ENCODE data around the gene STAB2. TPM values are rescaled to one million over a fixed set of nuclear protein-coding genes. Genes with fewer than 3 reads are reported as not detected.

The STAB2 gene
- total RNA-seq, 2 donors from 2014 or later, result not detected

GRCh38 chr12:103813426-103813825 is 226.4 kb downstream of the STAB2 start:
- no peak overlapping the region for H3K4me3 Mint-ChIP-seq
- peaks cover 70% of the 10 kb centered on the region for H3K36me3 ChIP-seq (ENCODE audit: control insufficient read depth, insufficient read depth, low read length)
- H3K27ac ChIP-seq (ENCODE audit: low read depth, low read length), result no peak overlapping the region
- H3K4me1 ChIP-seq (ENCODE audit: control insufficient read depth, insufficient read depth, low read length), result no peaks in the 10 kb centered on the region
- H3K9ac ChIP-seq (ENCODE audit: extremely low read depth, low read length, poor library complexity, severe bottlenecking), result no peak overlapping the region
- TF ChIP-seq CTCF (conservative IDR thresholded peaks at IDR 0.05), result no peak
- H3K27me3 Mint-ChIP-seq (ENCODE audit: insufficient read depth), result no peaks in the 10 kb centered on the region
- H3K27ac Mint-ChIP-seq, result no peak overlapping the region
- no peak for DNase-seq
- peaks cover 10% of the 10 kb centered on the region for H3K4me1 Mint-ChIP-seq
- H3K4me3 ChIP-seq (ENCODE audit: low read length), result no peak overlapping the region
- 90 to 97% methylated on average over 2 of the region's 3 CpGs for WGBS, 2 experiments (ENCODE audit: insufficient coverage in 1 of 2, insufficient read length in 1 of 2)
- peaks cover 10% of the 10 kb centered on the region for H3K9me3 ChIP-seq (ENCODE audit: control insufficient read depth, low read length)
- peaks cover 50% of the 10 kb centered on the region for H3K36me3 Mint-ChIP-seq (ENCODE audit: low read depth)
- H3K27me3 ChIP-seq (ENCODE audit: control insufficient read depth, insufficient read depth, low read length, poor library complexity, severe bottlenecking), result no peaks in the 10 kb centered on the region
- H3K9me3 Mint-ChIP-seq, result peaks cover 5% of the 10 kb centered on the region

GRCh38 chr12:103813949-103814348 is 226.9 kb downstream of the STAB2 start:
- Histone ChIP-seq H3K4me3 (ENCODE audit: low read length) (no peak overlapping the region), H3K9me3 (ENCODE audit: control insufficient read depth, low read length) (peaks cover 10% of the 10 kb centered on the region), H3K27ac (ENCODE audit: low read depth, low read length) (no peak overlapping the region), H3K36me3 (ENCODE audit: control insufficient read depth, insufficient read depth, low read length) (peaks cover 65% of the 10 kb centered on the region), H3K9ac (ENCODE audit: extremely low read depth, low read length, poor library complexity, severe bottlenecking) (no peak overlapping the region), H3K27me3 (ENCODE audit: control insufficient read depth, insufficient read depth, low read length, poor library complexity, severe bottlenecking) (no peaks in the 10 kb centered on the region), H3K4me1 (ENCODE audit: control insufficient read depth, insufficient read depth, low read length) (no peaks in the 10 kb centered on the region)
- no peaks in the 10 kb centered on the region for H3K27me3 Mint-ChIP-seq (ENCODE audit: insufficient read depth)
- peaks cover 10% of the 10 kb centered on the region for H3K4me1 Mint-ChIP-seq
- no peak overlapping the region for H3K27ac Mint-ChIP-seq
- DNase-seq, result no peak
- no peak for TF ChIP-seq CTCF (conservative IDR thresholded peaks at IDR 0.05)
- WGBS, 2 experiments (ENCODE audit: insufficient coverage in 1 of 2, insufficient read length in 1 of 2), result 95% methylated on average over 4 of the region's 4 CpGs; no CpG with 5 or more reads in 1 of the 2 experiments
- H3K9me3 Mint-ChIP-seq, result peaks cover 5% of the 10 kb centered on the region
- no peak overlapping the region for H3K4me3 Mint-ChIP-seq
- H3K36me3 Mint-ChIP-seq (ENCODE audit: low read depth), result peaks cover 48% of the 10 kb centered on the region

- peaks cover 43% of the 10 kb centered on the region for H3K36me3 Mint-ChIP-seq (ENCODE audit: low read depth)
- H3K9me3 Mint-ChIP-seq, result peaks cover 4% of the 10 kb centered on the region
- no peak overlapping the region for H3K4me3 ChIP-seq (ENCODE audit: low read length)
- H3K9ac ChIP-seq (ENCODE audit: extremely low read depth, low read length, poor library complexity, severe bottlenecking), result no peak overlapping the region
- TF ChIP-seq CTCF (conservative IDR thresholded peaks at IDR 0.05), result no peak
- no peak overlapping the region for H3K4me3 Mint-ChIP-seq
- H3K4me1 Mint-ChIP-seq, result peaks cover 5% of the 10 kb centered on the region
- no peaks in the 10 kb centered on the region for H3K27me3 ChIP-seq (ENCODE audit: control insufficient read depth, insufficient read depth, low read length, poor library complexity, severe bottlenecking)
- DNase-seq, result no peak
- peaks cover 61% of the 10 kb centered on the region for H3K36me3 ChIP-seq (ENCODE audit: control insufficient read depth, insufficient read depth, low read length)
- WGBS, 2 experiments (ENCODE audit: insufficient coverage in 1 of 2, insufficient read length in 1 of 2), result 95 to 100% methylated on average over 1 to 3 of the region's 3 CpGs
- H3K9me3 ChIP-seq (ENCODE audit: control insufficient read depth, low read length), result peaks cover 10% of the 10 kb centered on the region
- no peaks in the 10 kb centered on the region for H3K27me3 Mint-ChIP-seq (ENCODE audit: insufficient read depth)
- no peaks in the 10 kb centered on the region for H3K4me1 ChIP-seq (ENCODE audit: control insufficient read depth, insufficient read depth, low read length)
- H3K27ac Mint-ChIP-seq, result no peak overlapping the region
- no peak overlapping the region for H3K27ac ChIP-seq (ENCODE audit: low read depth, low read length)
Measured at GRCh38 chr12:103814436-103814835, 227.4 kb downstream of the STAB2 start.

Other genes with a start within 250 kb of the STAB2 start
- gene C12orf42, start 91.3 kb upstream of the STAB2 start, total RNA-seq, result not detected

Data from endodermal cell (in vitro differentiated cells).